H9 (cell line): ENCODE data around the gene KCND2. TPM values are rescaled to one million over a fixed set of nuclear protein-coding genes. Genes with fewer than 3 reads are reported as not detected.

Source experiments
- DNase-seq: peaks from one replicate; pipeline ENCODE4 v3.0.0-alpha.2; 2017
- H2AFZ ChIP-seq: one replicate; pipeline ENCODE4 v1.6.1; 2013; ENCODE audit warnings: mild to moderate bottlenecking, low read length, control low read depth, moderate library complexity
- H2AK5ac ChIP-seq: 2 replicates; pipeline ENCODE4 v1.6.1; 2013; ENCODE audit warnings: low read length, control low read depth, mixed read lengths; ENCODE audit not compliant: insufficient read length
- H2BK120ac ChIP-seq: one replicate; pipeline ENCODE4 v1.6.1; 2013; ENCODE audit warnings: low read depth, mild to moderate bottlenecking, low read length, control low read depth, inconsistent platforms; ENCODE audit not compliant: poor library complexity, severe bottlenecking
- H2BK12ac ChIP-seq: 2 replicates; pipeline ENCODE4 v1.6.1; 2013; ENCODE audit warnings: low read length, control low read depth, mixed read lengths, low read depth; ENCODE audit not compliant: insufficient read length
- H2BK15ac ChIP-seq: 2 replicates; pipeline ENCODE4 v1.6.1; 2013; ENCODE audit warnings: low read depth, low read length, control low read depth
- H2BK20ac ChIP-seq: one replicate; pipeline ENCODE4 v1.6.1; 2013; ENCODE audit warnings: low read depth, mild to moderate bottlenecking, low read length, control low read depth, inconsistent platforms; ENCODE audit not compliant: poor library complexity, severe bottlenecking
- H2BK5ac ChIP-seq: 2 replicates; pipeline ENCODE4 v1.6.1; 2013; ENCODE audit warnings: low read length, control low read depth, mixed read lengths; ENCODE audit not compliant: insufficient read length
- H3K14ac ChIP-seq: 2 replicates; pipeline ENCODE4 v1.6.1; 2013; ENCODE audit warnings: low read length, control low read depth; ENCODE audit not compliant: insufficient read depth
- H3K18ac ChIP-seq: 2 replicates; pipeline ENCODE4 v1.6.1; 2013; ENCODE audit warnings: low read depth, mild to moderate bottlenecking, mixed read lengths, low read length, control low read depth; ENCODE audit not compliant: insufficient read length
- H3K23ac ChIP-seq: 2 replicates; pipeline ENCODE4 v1.6.1; 2013; ENCODE audit warnings: low read length, control low read depth, mixed read lengths, low read depth; ENCODE audit not compliant: insufficient read length
- H3K23me2 ChIP-seq: 2 replicates; pipeline ENCODE4 v1.6.1; 2013; ENCODE audit warnings: low read depth, mild to moderate bottlenecking, mixed read lengths, low read length, control low read depth; ENCODE audit not compliant: insufficient read length, poor library complexity, severe bottlenecking
- H3K27ac ChIP-seq: 2 replicates; pipeline ENCODE4 v1.5.1; 2013; ENCODE audit warnings: low read length, control low read depth, mixed read lengths, low read depth; ENCODE audit not compliant: insufficient read length
- H3K27me3 ChIP-seq: 2 replicates; pipeline ENCODE4 v1.6.1; 2013; ENCODE audit warnings: low read length, control low read depth, inconsistent platforms; ENCODE audit not compliant: insufficient read depth
- H3K4ac ChIP-seq: 2 replicates; pipeline ENCODE4 v1.6.1; 2013; ENCODE audit warnings: low read depth, mild to moderate bottlenecking, control low read depth, inconsistent platforms, low read length, moderate library complexity
- H3K4me1 ChIP-seq: 2 replicates; pipeline ENCODE4 v1.6.1; 2013; ENCODE audit warnings: low read length, control low read depth, inconsistent platforms; ENCODE audit not compliant: insufficient read depth
- H3K4me2 ChIP-seq: 2 replicates; pipeline ENCODE4 v1.6.1; 2013; ENCODE audit warnings: low read length, control low read depth, mixed read lengths; ENCODE audit not compliant: insufficient read length, insufficient read depth
- H3K56ac ChIP-seq: 2 replicates; pipeline ENCODE4 v1.6.1; 2013; ENCODE audit warnings: low read depth, mild to moderate bottlenecking, mixed read lengths, low read length, control low read depth; ENCODE audit not compliant: insufficient read length
- H3K79me1 ChIP-seq: 2 replicates; pipeline ENCODE4 v1.6.1; 2013; ENCODE audit warnings: low read depth, mild to moderate bottlenecking, moderate library complexity, low read length, control low read depth, inconsistent platforms; ENCODE audit not compliant: insufficient read depth, poor library complexity, severe bottlenecking
- H3K79me2 ChIP-seq: 2 replicates; pipeline ENCODE4 v1.6.1; 2013; ENCODE audit warnings: low read length, control low read depth, inconsistent platforms; ENCODE audit not compliant: insufficient read depth
- H3K9ac ChIP-seq: 2 replicates; pipeline ENCODE4 v1.6.1; 2013; ENCODE audit warnings: low read length, control low read depth, mixed read lengths; ENCODE audit not compliant: insufficient read length; ENCODE audit errors: extremely low read depth
- H3K9me3 ChIP-seq: one replicate; pipeline ENCODE4 v1.6.1; 2013; ENCODE audit warnings: low read depth, low read length, inconsistent platforms; ENCODE audit not compliant: control insufficient read depth
- H3T11ph ChIP-seq: one replicate; pipeline ENCODE4 v1.6.1; 2013; ENCODE audit warnings: mild to moderate bottlenecking, low read length, control low read depth, inconsistent platforms
- H4K20me1 ChIP-seq: one replicate; pipeline ENCODE4 v1.6.1; 2013; ENCODE audit not compliant: control insufficient read depth, insufficient read length, insufficient read depth
- H4K5ac ChIP-seq: 2 replicates; pipeline ENCODE4 v1.6.1; 2013; ENCODE audit warnings: low read depth, mild to moderate bottlenecking, mixed read lengths, low read length, control low read depth; ENCODE audit not compliant: insufficient read length
- H4K8ac ChIP-seq: replicated peaks from 2 replicates; pipeline ENCODE4 v1.6.1; 2013; ENCODE audit warnings: low read length, control low read depth, mixed read lengths, low read depth; ENCODE audit not compliant: insufficient read length
- H4K91ac ChIP-seq: 2 replicates; pipeline ENCODE4 v1.6.1; 2013; ENCODE audit warnings: low read depth, mild to moderate bottlenecking, moderate library complexity, mixed read lengths, low read length, control low read depth; ENCODE audit not compliant: insufficient read length
- H3K27ac Mint-ChIP-seq, 3 experiments: 2 replicates in 2 of 3; 3 replicates in 1 of 3; pipeline ENCODE4 v1.8.0; 2020 to 2021; ENCODE audit warnings: mixed read lengths in 3 of 3, mild to moderate bottlenecking in 1 of 3, moderate library complexity in 1 of 3
- H3K27me3 Mint-ChIP-seq: 2 replicates; pipeline ENCODE4 v1.8.0; 2021; ENCODE audit warnings: low read depth, mild to moderate bottlenecking, moderate library complexity, mixed read lengths
- H3K36me3 Mint-ChIP-seq, 3 experiments: 2 replicates in 2 of 3; 3 replicates in 1 of 3; pipeline ENCODE4 v1.8.0; 2020 to 2021; ENCODE audit warnings: low read depth in 3 of 3, mixed read lengths in 3 of 3; ENCODE audit not compliant: insufficient read depth in 1 of 3
- H3K4me1 Mint-ChIP-seq, 2 experiments: 2 replicates each; pipeline ENCODE4 v1.8.0; 2020; ENCODE audit warnings: mixed read lengths in 2 of 2
- H3K4me3 Mint-ChIP-seq, 2 experiments: 2 replicates in 1 of 2; 3 replicates in 1 of 2; pipeline ENCODE4 v1.8.0; 2020 to 2021; ENCODE audit warnings: mild to moderate bottlenecking in 2 of 2, mixed read lengths in 2 of 2, moderate library complexity in 1 of 2
- H3K9me3 Mint-ChIP-seq, 2 experiments: 2 replicates in 1 of 2; 3 replicates in 1 of 2; pipeline ENCODE4 v1.8.0; 2020; ENCODE audit warnings: mild to moderate bottlenecking in 2 of 2, mixed read lengths in 2 of 2, moderate library complexity in 1 of 2
- WGBS: extraction: QIAGEN DNeasy Blood & Tissue Kit; methylation state at CpG from one replicate; pipeline ENCODE4 v1.1.7; 2013; ENCODE audit warnings: missing lambda C conversion rate, low lambda C conversion rate, mixed read lengths; ENCODE audit not compliant: insufficient read length; ENCODE audit errors: extremely low coverage; 5-methylcytosine and 5-hydroxymethylcytosine counted together
- total RNA-seq: library from RNA; stranded (reverse); gene quantifications from 2 replicates; pipeline ENCODE4 v1.2.1, GENCODE V29; 2021
- TF ChIP-seq, protein P1 (sequence below): fragments of 200-600 bp; sonication (generic); conservative IDR thresholded peaks from 3 replicates; pipeline ENCODE4 v1.8.0; 2021; ENCODE audit warnings: antibody characterized with exemption, mild to moderate bottlenecking

Gene KCND2
- total RNA-seq, 1 experiment from 2014 or later: 6.4 TPM

- no peak overlapping the region for H3T11ph ChIP-seq
- peaks cover 7% of the 10 kb centered on the region; the same call in 1 of the 2 replicates for H3K4me1 ChIP-seq
- H3K79me2 ChIP-seq: no peaks in the 10 kb centered on the region
- no peak for DNase-seq
- H2BK15ac ChIP-seq: no peak overlapping the region
- no peak overlapping the region for H3K27ac ChIP-seq
- no peak overlapping the region for H4K8ac ChIP-seq
- no peak overlapping the region for H2AK5ac ChIP-seq
- Mint-ChIP-seq H3K27me3 (no peaks in the 10 kb centered on the region), H3K4me3 (no peak overlapping the region), H3K9me3 (no peaks in the 10 kb centered on the region), H3K27ac (peak overlapping the region; percentile 18 to 42 (median 36); a peak in 5 of 7 replicates), H3K36me3 (no peaks in the 10 kb centered on the region; a peak in 2 of 7 replicates), H3K4me1 (peaks cover 14 to 19% of the 10 kb centered on the region in 2 experiments)
- H3K56ac ChIP-seq: no peak overlapping the region
- H3K23me2 ChIP-seq: no peaks in the 10 kb centered on the region
- no peak overlapping the region for H3K9ac ChIP-seq
- no peaks in the 10 kb centered on the region for H3K27me3 ChIP-seq
- H2BK120ac ChIP-seq: no peak overlapping the region
- H3K4ac ChIP-seq: no peak overlapping the region
- H2BK20ac ChIP-seq: no peak overlapping the region
- H2BK5ac ChIP-seq: no peak overlapping the region
- TF ChIP-seq, protein P1, sequence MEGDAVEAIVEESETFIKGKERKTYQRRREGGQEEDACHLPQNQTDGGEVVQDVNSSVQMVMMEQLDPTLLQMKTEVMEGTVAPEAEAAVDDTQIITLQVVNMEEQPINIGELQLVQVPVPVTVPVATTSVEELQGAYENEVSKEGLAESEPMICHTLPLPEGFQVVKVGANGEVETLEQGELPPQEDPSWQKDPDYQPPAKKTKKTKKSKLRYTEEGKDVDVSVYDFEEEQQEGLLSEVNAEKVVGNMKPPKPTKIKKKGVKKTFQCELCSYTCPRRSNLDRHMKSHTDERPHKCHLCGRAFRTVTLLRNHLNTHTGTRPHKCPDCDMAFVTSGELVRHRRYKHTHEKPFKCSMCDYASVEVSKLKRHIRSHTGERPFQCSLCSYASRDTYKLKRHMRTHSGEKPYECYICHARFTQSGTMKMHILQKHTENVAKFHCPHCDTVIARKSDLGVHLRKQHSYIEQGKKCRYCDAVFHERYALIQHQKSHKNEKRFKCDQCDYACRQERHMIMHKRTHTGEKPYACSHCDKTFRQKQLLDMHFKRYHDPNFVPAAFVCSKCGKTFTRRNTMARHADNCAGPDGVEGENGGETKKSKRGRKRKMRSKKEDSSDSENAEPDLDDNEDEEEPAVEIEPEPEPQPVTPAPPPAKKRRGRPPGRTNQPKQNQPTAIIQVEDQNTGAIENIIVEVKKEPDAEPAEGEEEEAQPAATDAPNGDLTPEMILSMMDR: no peak
- H4K20me1 ChIP-seq: no peaks in the 10 kb centered on the region
- no peak overlapping the region for H3K14ac ChIP-seq
- H3K9me3 ChIP-seq: no peaks in the 10 kb centered on the region
- no peak overlapping the region for H4K5ac ChIP-seq
- no CpG with 5 or more reads among the region's 1 CpG for WGBS
- H3K18ac ChIP-seq: no peak overlapping the region
- H3K4me2 ChIP-seq: no peak overlapping the region
- no peak overlapping the region for H3K23ac ChIP-seq
- no peak overlapping the region for H2AFZ ChIP-seq
- H2BK12ac ChIP-seq: no peak overlapping the region
- no peaks in the 10 kb centered on the region for H3K79me1 ChIP-seq
- no peak overlapping the region for H4K91ac ChIP-seq
Measured at GRCh38 chr7:120729245-120729644, 456.3 kb downstream of the KCND2 start.
